Activated CD4-positive, alpha-beta T cell treated with anti-CD3 and anti-CD28 coated beads for 1 hour (primary cell): Measurements from ENCODE around the gene KCNK4.
A peak's percentile ranks its signal among the peaks of the same experiment; 100 is the strongest.
"Not testable (repeated sequence)": the region's sequence is repeated elsewhere in the genome, so short reads cannot be mapped to it uniquely, and the experiment has no call there.

Experiments used
- DNase-seq: peaks from one replicate; pipeline ENCODE4 v3.0.0-alpha.2; 2020

The KCNK4 gene

GRCh38 chr11:64292460-64293254 lies 1.6 kb downstream of the KCNK4 start:
- no peak for DNase-seq

- DNase-seq, result no peak
These were observed 3.7 kb downstream of the KCNK4 start for GRCh38 chr11:64294774-64295173.

- no peak for DNase-seq
These were observed 4.7 kb downstream of the KCNK4 start for GRCh38 chr11:64295760-64296159.

GRCh38 chr11:64296236-64296635 lies 5.1 kb downstream of the KCNK4 start:
- no peak for DNase-seq

GRCh38 chr11:64296830-64297698 lies 6.0 kb downstream of the KCNK4 start:
- DNase-seq, result no peak

- no peak for DNase-seq
These were observed 6.7 kb downstream of the KCNK4 start for GRCh38 chr11:64297699-64298358.

- no peak for DNase-seq
These were observed 8.1 kb downstream of the KCNK4 start for GRCh38 chr11:64298966-64299846.

GRCh38 chr11:64299847-64300648 lies 8.9 kb downstream of the KCNK4 start, which contains the start of gene CATSPERZ:
TSS of gene CATSPERZ (plus strand) at chr11:64300358. CDS start at chr11:64300411, 53 bp downstream.
- DNase-seq, result no peak

- no peak for DNase-seq
These were observed 12.3 kb downstream of the KCNK4 start for GRCh38 chr11:64303109-64304031.

- DNase-seq, result no peak
These were observed 12.9 kb downstream of the KCNK4 start for GRCh38 chr11:64304032-64304315.

GRCh38 chr11:64304316-64305072 lies 13.4 kb downstream of the KCNK4 start:
- peak; percentile 86 for DNase-seq

GRCh38 chr11:64305075-64305690 lies 14.1 kb downstream of the KCNK4 start, which contains the start of gene ESRRA:
TSS of gene ESRRA (plus strand) at chr11:64305524. CDS start at chr11:64307180, 1,656 bp downstream.
- peak; percentile 100 for DNase-seq

- peak; percentile 63 for DNase-seq
These were observed 14.8 kb downstream of the KCNK4 start for GRCh38 chr11:64305691-64306562.

- DNase-seq, result no peak
These were observed 15.4 kb downstream of the KCNK4 start for GRCh38 chr11:64306563-64306875.

- DNase-seq, result no peak
These were observed 15.9 kb downstream of the KCNK4 start for GRCh38 chr11:64306876-64307622.

GRCh38 chr11:64307795-64308194 lies 16.7 kb downstream of the KCNK4 start:
- DNase-seq, result not testable (repeated sequence)

GRCh38 chr11:64312947-64313346 lies 21.8 kb downstream of the KCNK4 start:
- no peak for DNase-seq
